ENCODE results near the gene SIRT7.

DNA sequence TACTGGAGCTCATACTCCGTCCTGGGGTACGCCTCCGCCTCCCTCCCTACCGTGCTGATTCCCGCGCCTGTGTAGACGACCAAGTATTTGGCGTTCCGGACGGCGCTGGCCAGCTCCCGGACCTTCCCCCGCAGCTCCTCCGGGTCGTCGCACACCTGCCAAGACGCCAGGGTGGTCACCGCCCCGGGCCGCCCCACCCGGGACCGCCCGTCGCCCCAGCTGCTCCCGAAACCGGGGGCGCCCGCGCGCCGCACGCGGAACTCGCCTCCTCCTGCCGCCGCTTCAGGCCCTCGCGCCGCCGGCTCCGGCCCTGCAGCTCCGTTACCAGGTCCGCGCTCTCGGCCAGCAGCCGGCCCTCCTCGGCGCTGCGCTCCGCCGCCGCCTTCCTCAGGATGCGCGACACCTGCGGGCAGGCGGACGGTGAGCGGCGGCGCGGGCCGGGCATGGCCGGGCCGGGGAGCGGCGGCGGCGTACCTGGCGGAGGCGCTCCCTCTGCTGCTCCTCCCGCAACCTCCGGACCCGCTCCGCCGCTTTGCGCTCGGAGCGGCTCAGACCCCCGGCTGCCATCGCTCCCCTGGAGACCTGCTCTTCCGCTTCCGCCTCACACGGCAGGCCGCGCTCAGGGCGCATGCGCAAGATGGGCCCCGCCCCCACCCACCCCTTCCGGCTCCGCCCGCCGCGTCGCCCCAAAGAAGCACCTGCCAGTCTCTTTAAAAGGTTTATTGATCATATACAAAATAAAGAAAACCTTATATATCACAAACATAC lies at the start of gene SIRT7:
- TF ChIP-seq, protein P1, sequence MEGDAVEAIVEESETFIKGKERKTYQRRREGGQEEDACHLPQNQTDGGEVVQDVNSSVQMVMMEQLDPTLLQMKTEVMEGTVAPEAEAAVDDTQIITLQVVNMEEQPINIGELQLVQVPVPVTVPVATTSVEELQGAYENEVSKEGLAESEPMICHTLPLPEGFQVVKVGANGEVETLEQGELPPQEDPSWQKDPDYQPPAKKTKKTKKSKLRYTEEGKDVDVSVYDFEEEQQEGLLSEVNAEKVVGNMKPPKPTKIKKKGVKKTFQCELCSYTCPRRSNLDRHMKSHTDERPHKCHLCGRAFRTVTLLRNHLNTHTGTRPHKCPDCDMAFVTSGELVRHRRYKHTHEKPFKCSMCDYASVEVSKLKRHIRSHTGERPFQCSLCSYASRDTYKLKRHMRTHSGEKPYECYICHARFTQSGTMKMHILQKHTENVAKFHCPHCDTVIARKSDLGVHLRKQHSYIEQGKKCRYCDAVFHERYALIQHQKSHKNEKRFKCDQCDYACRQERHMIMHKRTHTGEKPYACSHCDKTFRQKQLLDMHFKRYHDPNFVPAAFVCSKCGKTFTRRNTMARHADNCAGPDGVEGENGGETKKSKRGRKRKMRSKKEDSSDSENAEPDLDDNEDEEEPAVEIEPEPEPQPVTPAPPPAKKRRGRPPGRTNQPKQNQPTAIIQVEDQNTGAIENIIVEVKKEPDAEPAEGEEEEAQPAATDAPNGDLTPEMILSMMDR (IDR thresholded peaks at IDR 0.05; ENCODE audit: low read depth, low read length): no peak
- TF ChIP-seq EZH2phosphoT487 (IDR thresholded peaks at IDR 0.05; ENCODE audit: low read depth): no peak

Measured in OCI-LY3 (cell line).